ENCODE data around the gene FAM185A. TPM values are rescaled to one million over a fixed set of nuclear protein-coding genes. Genes with fewer than 3 reads are reported as not detected.
"Not testable (repeated sequence)": the region's sequence is repeated elsewhere in the genome, so short reads cannot be mapped to it uniquely, and the experiment has no call there.

Gene FAM185A
- total and polyA plus RNA-seq, 2 of the 8 experiments (the other 6 are each of a cell fraction or from before 2014, with no cell fraction given) = 5.2 to 6.6 TPM

DNA sequence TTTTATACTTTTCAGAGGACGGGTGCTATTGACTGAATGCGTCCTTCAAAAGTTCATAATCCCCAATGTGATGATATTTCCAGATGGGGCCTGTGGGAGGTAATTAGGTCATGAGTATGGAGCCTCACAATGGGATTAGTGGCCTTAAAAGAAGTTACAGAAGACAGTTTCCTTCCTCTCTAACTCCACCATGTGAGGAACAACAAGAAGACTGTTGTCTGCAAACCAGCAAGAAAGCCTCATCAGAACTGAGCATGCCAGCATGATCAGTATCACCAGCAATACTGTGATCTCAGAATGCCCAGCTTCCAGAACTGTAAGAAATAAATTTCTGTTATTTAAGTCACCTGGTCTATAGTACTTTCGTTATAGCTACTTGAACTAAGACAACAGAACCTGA, 18.4 kb upstream of the FAM185A start:
- 100% methylated on average over 1 of the region's 3 CpGs; no CpG with 5 or more reads in 1 of the 2 experiments for WGBS, 2 experiments (ENCODE audit: extremely low coverage in 1 of 2, insufficient coverage in 1 of 2, insufficient read length in 1 of 2, insufficient replicate concordance in 2 of 2, low coverage in 1 of 2, low lambda C conversion rate in 2 of 2, missing lambda C conversion rate in 1 of 2)
- H3K27me3 ChIP-seq (replicated peaks in 1 of 4; ENCODE audit: control insufficient read depth in 3 of 4, extremely low read depth in 1 of 4, insufficient read depth in 3 of 4, low read length in 3 of 4); H2BK5ac ChIP-seq (ENCODE audit: low read depth, low read length); POLR2A ChIA-PET (ENCODE audit: partially characterized antibody); H3K23ac ChIP-seq (ENCODE audit: insufficient read length); H2AK5ac ChIP-seq (ENCODE audit: low read depth, low read length); H4K5ac ChIP-seq (ENCODE audit: insufficient read length, low read depth, low read length); H3K4me3 ChIP-seq (ENCODE audit: extremely low read depth in 1 of 4, insufficient read depth in 2 of 4, low read depth in 3 of 4, low read length in 4 of 4); H3K79me1 ChIP-seq (ENCODE audit: low read depth, low read length); H4K91ac ChIP-seq (replicated peaks; ENCODE audit: insufficient read length, low read length); H3K23me2 ChIP-seq (ENCODE audit: low read depth, low read length); H3K79me2 ChIP-seq (ENCODE audit: control insufficient read depth in 1 of 2, insufficient read depth in 2 of 2, low read length in 2 of 2); DNase-seq (ENCODE audit: low read depth in 1 of 2, low spot score in 2 of 2); H4K20me1 ChIP-seq (replicated peaks in 1 of 2; ENCODE audit: control insufficient read depth in 1 of 2, insufficient read depth in 2 of 2, low read length in 2 of 2); H2BK20ac ChIP-seq (ENCODE audit: low read length); H3K27ac ChIP-seq (ENCODE audit: low read depth, low read length); H3K4me2 ChIP-seq (ENCODE audit: insufficient read depth in 1 of 2, low read depth in 2 of 2, low read length in 2 of 2); H3K9ac ChIP-seq (replicated peaks in 1 of 4; ENCODE audit: extremely low read depth in 1 of 4, low read depth in 3 of 4, low read length in 3 of 4); H2BK12ac ChIP-seq (ENCODE audit: low read depth, low read length); FAIRE-seq; H2AFZ ChIP-seq (ENCODE audit: low read length); H2BK15ac ChIP-seq (ENCODE audit: low read length); H3K18ac ChIP-seq (ENCODE audit: extremely low read depth, low read length); H4K8ac ChIP-seq (ENCODE audit: extremely low read depth, insufficient read depth, low read length); H3K9me3 ChIP-seq (ENCODE audit: insufficient read depth in 2 of 2, low read depth in 1 of 2, low read length in 1 of 2); H3K56ac ChIP-seq (replicated peaks; ENCODE audit: insufficient read length, low read depth, low read length); H3K14ac ChIP-seq (ENCODE audit: insufficient read length); H3K4ac ChIP-seq (replicated peaks; ENCODE audit: insufficient read length, low read depth, low read length); H2BK120ac ChIP-seq (replicated peaks; ENCODE audit: low read depth, low read length); H3K4me1 ChIP-seq (replicated peaks in 1 of 4; ENCODE audit: control insufficient read depth in 3 of 4, insufficient read depth in 4 of 4, low read length in 3 of 4); CTCF ChIA-PET (ENCODE audit: partially characterized antibody); H3K36me3 ChIP-seq (ENCODE audit: control insufficient read depth in 2 of 4, insufficient read depth in 4 of 4, low read length in 3 of 4): not testable (repeated sequence)

DNA sequence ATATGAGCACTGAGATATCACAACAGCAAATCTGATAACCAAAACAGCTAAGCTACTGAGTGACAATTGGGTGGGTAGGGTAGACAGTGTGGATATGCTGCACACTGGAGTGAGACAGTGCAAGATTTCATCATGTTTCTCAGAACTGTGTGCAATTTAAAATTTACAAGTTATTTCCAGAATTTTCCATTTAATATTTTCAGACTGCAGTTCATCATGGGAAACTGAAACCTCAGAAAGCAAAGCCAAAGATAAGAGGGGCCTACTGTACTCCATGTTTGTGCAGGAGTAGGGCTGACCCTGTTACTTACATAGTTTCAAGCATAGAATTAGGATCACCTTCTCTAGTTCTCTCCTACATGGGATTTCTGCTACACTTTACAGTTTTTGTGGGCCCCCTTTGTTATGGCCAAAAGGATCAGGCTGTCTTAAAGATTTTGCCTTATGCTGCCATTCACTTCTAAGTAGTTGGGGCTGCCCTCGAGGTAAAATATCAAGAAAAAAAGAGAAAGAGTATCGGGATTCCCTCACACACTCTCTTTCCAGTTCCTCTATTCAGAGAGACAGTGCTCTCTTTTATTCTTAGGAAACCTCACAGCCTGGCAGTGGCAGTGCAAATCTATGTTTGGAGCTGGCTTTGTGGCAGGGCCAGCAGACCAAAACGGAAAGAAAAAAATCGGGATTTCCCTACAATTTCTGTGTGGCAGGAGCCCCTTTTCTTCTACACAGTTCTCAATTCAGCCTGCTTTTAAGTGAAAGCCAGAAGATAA, 6.6 kb upstream of the FAM185A start:
- H3K4me2 ChIP-seq (ENCODE audit: insufficient read depth in 1 of 2, low read depth in 2 of 2, low read length in 2 of 2); H4K20me1 ChIP-seq (replicated peaks in 1 of 2; ENCODE audit: control insufficient read depth in 1 of 2, insufficient read depth in 2 of 2, low read length in 2 of 2); H3K18ac ChIP-seq (ENCODE audit: extremely low read depth, low read length); H2BK120ac ChIP-seq (replicated peaks; ENCODE audit: low read depth, low read length); H2BK5ac ChIP-seq (ENCODE audit: low read depth, low read length); H2BK20ac ChIP-seq (ENCODE audit: low read length); H3K56ac ChIP-seq (replicated peaks; ENCODE audit: insufficient read length, low read depth, low read length); H3K23ac ChIP-seq (ENCODE audit: insufficient read length); H3K79me1 ChIP-seq (ENCODE audit: low read depth, low read length); H3K36me3 ChIP-seq (ENCODE audit: control insufficient read depth in 2 of 4, insufficient read depth in 4 of 4, low read length in 3 of 4); H2AK5ac ChIP-seq (ENCODE audit: low read depth, low read length); H3K4ac ChIP-seq (replicated peaks; ENCODE audit: insufficient read length, low read depth, low read length); POLR2A ChIA-PET (ENCODE audit: partially characterized antibody); CTCF ChIA-PET (ENCODE audit: partially characterized antibody); H3K4me3 ChIP-seq (ENCODE audit: extremely low read depth in 1 of 4, insufficient read depth in 2 of 4, low read depth in 3 of 4, low read length in 4 of 4); H2BK15ac ChIP-seq (ENCODE audit: low read length); H3K14ac ChIP-seq (ENCODE audit: insufficient read length); H3K9ac ChIP-seq (replicated peaks in 1 of 4; ENCODE audit: extremely low read depth in 1 of 4, low read depth in 3 of 4, low read length in 3 of 4); H4K91ac ChIP-seq (replicated peaks; ENCODE audit: insufficient read length, low read length); H4K5ac ChIP-seq (ENCODE audit: insufficient read length, low read depth, low read length); H2BK12ac ChIP-seq (ENCODE audit: low read depth, low read length); H3K23me2 ChIP-seq (ENCODE audit: low read depth, low read length); H3K9me3 ChIP-seq (ENCODE audit: insufficient read depth in 2 of 2, low read depth in 1 of 2, low read length in 1 of 2); H3K4me1 ChIP-seq (replicated peaks in 1 of 4; ENCODE audit: control insufficient read depth in 3 of 4, insufficient read depth in 4 of 4, low read length in 3 of 4); H3K27ac ChIP-seq (ENCODE audit: low read depth, low read length); H3K27me3 ChIP-seq (replicated peaks in 1 of 4; ENCODE audit: control insufficient read depth in 3 of 4, extremely low read depth in 1 of 4, insufficient read depth in 3 of 4, low read length in 3 of 4); H3K79me2 ChIP-seq (ENCODE audit: control insufficient read depth in 1 of 2, insufficient read depth in 2 of 2, low read length in 2 of 2); H2AFZ ChIP-seq (ENCODE audit: low read length); DNase-seq (ENCODE audit: low read depth in 1 of 2, low spot score in 2 of 2); H4K8ac ChIP-seq (ENCODE audit: extremely low read depth, insufficient read depth, low read length): not testable (repeated sequence)
- WGBS, 2 experiments (ENCODE audit: extremely low coverage in 1 of 2, insufficient coverage in 1 of 2, insufficient read length in 1 of 2, insufficient replicate concordance in 2 of 2, low coverage in 1 of 2, low lambda C conversion rate in 2 of 2, missing lambda C conversion rate in 1 of 2) = 86% methylated on average over 2 of the region's 4 CpGs; no CpG with 5 or more reads in 1 of the 2 experiments
- FAIRE-seq = peak; percentile 76

Measured in H1 (cell line).